ENCODE measurements around the gene CRYL1. TPM values are rescaled to one million over a fixed set of nuclear protein-coding genes. Genes with fewer than 3 reads are reported as not detected.

CRYL1 gene
- total and polyA plus RNA-seq, 2 of the 13 experiments (the other 11 are each of a cell fraction or from before 2014, with no cell fraction given), result 57.2 to 115 TPM

GRCh38 chr13:20525601-20526544 lies at the start of gene CRYL1 (continued):
- TF ChIP-seq MLLT10 (CRISPR knock-in tag; IDR thresholded peaks at IDR 0.05), result no peak
- no peak; the same call in 1 of the 2 replicates for TF ChIP-seq KAT7 (CRISPR knock-in tag; IDR thresholded peaks at IDR 0.05; ENCODE audit: borderline replicate concordance)
- no peak for TF ChIP-seq NFE2L2 (IDR thresholded peaks at IDR 0.05; ENCODE audit: low read length)
- no peak for TF ChIP-seq HIVEP1 (CRISPR knock-in tag; IDR thresholded peaks at IDR 0.05)
- no peak for TF ChIP-seq CBFB (CRISPR knock-in tag; IDR thresholded peaks at IDR 0.05)
- TF ChIP-seq DMAP1 (CRISPR knock-in tag; IDR thresholded peaks at IDR 0.05), result peak; percentile 37; the same call in 1 of the 2 replicates
- no peak for TF ChIP-seq THAP8 (CRISPR knock-in tag; IDR thresholded peaks at IDR 0.05; ENCODE audit: borderline replicate concordance)
- TF ChIP-seq ZNF703 (CRISPR knock-in tag; IDR thresholded peaks at IDR 0.05; ENCODE audit: borderline replicate concordance), result no peak
- no peak for TF ChIP-seq ZNF343 (CRISPR knock-in tag; IDR thresholded peaks at IDR 0.05)
- TF ChIP-seq ZSCAN29 (CRISPR knock-in tag; conservative IDR thresholded peaks at IDR 0.05), result peak; percentile 24; the same call in 1 of the 2 replicates
- TF ChIP-seq AHR (CRISPR knock-in tag; IDR thresholded peaks at IDR 0.05), result peak; percentile 39; the same call in 1 of the 2 replicates
- TF ChIP-seq ZKSCAN1 (IDR thresholded peaks at IDR 0.05; ENCODE audit: low read length), result no peak
- TF ChIP-seq HNRNPUL1 (IDR thresholded peaks at IDR 0.05; ENCODE audit: low read depth, low read length), result no peak
- no peak for TF ChIP-seq NCOR1 (IDR thresholded peaks at IDR 0.05; ENCODE audit: borderline replicate concordance, low read length)
- no peak for TF ChIP-seq LCORL (IDR thresholded peaks at IDR 0.05)
- peak; percentile 71; the same call in 1 of the 2 replicates for TF ChIP-seq LCORL (CRISPR knock-in tag; IDR thresholded peaks at IDR 0.05)
- no peak for TF ChIP-seq REXO4 (CRISPR knock-in tag; IDR thresholded peaks at IDR 0.05; ENCODE audit: borderline replicate concordance)
- no peak for TF ChIP-seq TCF12 (IDR thresholded peaks at IDR 0.05)
- TF ChIP-seq TCF12 (CRISPR knock-in tag; IDR thresholded peaks at IDR 0.05), result no peak; the same call in 1 of the 2 replicates
- TF ChIP-seq ZNF598 (CRISPR knock-in tag; IDR thresholded peaks at IDR 0.05; ENCODE audit: borderline replicate concordance), result no peak
- peak; percentile 72 for TF ChIP-seq KMT2A (CRISPR knock-in tag; IDR thresholded peaks at IDR 0.05)
- TF ChIP-seq MED1 (CRISPR knock-in tag; IDR thresholded peaks at IDR 0.05), result peak; percentile 55
- TF ChIP-seq NAIF1 (CRISPR knock-in tag; IDR thresholded peaks at IDR 0.05; ENCODE audit: borderline replicate concordance), result no peak
- no peak for TF ChIP-seq BCLAF1 (IDR thresholded peaks at IDR 0.05)
- no peak; the same call in none of the 2 replicates for TF ChIP-seq POGZ (CRISPR knock-in tag; IDR thresholded peaks at IDR 0.05)
- TF ChIP-seq ZNF280D (CRISPR knock-in tag; IDR thresholded peaks at IDR 0.05), result no peak

All from HepG2 (cell line).